ENCODE results near the gene FYB1. TPM values are rescaled to one million over a fixed set of nuclear protein-coding genes. Genes with fewer than 3 reads are reported as not detected.

The FYB1 gene
- total RNA-seq, 1 experiment from 2014 or later = 0.68 TPM

- Histone ChIP-seq H3K9me3 (replicated peaks) (no peaks in the 10 kb centered on the region), H3K27ac (no peak overlapping the region), H3K27me3 (replicated peaks) (no peaks in the 10 kb centered on the region), H3K4me3 (no peak overlapping the region), H3K36me3 (no peaks in the 10 kb centered on the region), H3K4me1 (replicated peaks) (peaks cover 15% of the 10 kb centered on the region)
- no peak for DNase-seq (ENCODE audit: low read depth in 1 of 2, low spot score in 2 of 2)
Measured at GRCh38 chr5:39178861-39179260, 40.5 kb downstream of the FYB1 start.

GRCh38 chr5:39178171-39178570 lies 41.2 kb downstream of the FYB1 start:
- H3K27ac ChIP-seq = no peak overlapping the region
- no peak for DNase-seq (ENCODE audit: low read depth in 1 of 2, low spot score in 2 of 2)

GRCh38 chr5:39177631-39177964 lies 41.8 kb downstream of the FYB1 start:
- H3K36me3 ChIP-seq = no peaks in the 10 kb centered on the region
- no peak overlapping the region for H3K27ac ChIP-seq
- peaks cover 15% of the 10 kb centered on the region for H3K4me1 ChIP-seq (replicated peaks)
- H3K27me3 ChIP-seq (replicated peaks) = no peaks in the 10 kb centered on the region
- DNase-seq (ENCODE audit: low read depth in 1 of 2, low spot score in 2 of 2) = no peak
- no peaks in the 10 kb centered on the region for H3K9me3 ChIP-seq (replicated peaks)
- H3K4me3 ChIP-seq = no peak overlapping the region

More at GRCh38 chr5:39178171-39178570, 41.2 kb downstream of the FYB1 start:
- Histone ChIP-seq H3K27me3 (replicated peaks) (no peaks in the 10 kb centered on the region), H3K9me3 (replicated peaks) (no peaks in the 10 kb centered on the region), H3K4me1 (replicated peaks) (peaks cover 15% of the 10 kb centered on the region), H3K4me3 (no peak overlapping the region), H3K36me3 (no peaks in the 10 kb centered on the region)

GRCh38 chr5:39176759-39177630 lies 42.4 kb downstream of the FYB1 start:
- no peak for DNase-seq (ENCODE audit: low read depth in 1 of 2, low spot score in 2 of 2)
- Histone ChIP-seq H3K4me3 (no peak overlapping the region), H3K9me3 (replicated peaks) (no peaks in the 10 kb centered on the region), H3K27ac (no peak overlapping the region), H3K36me3 (no peaks in the 10 kb centered on the region), H3K27me3 (replicated peaks) (no peaks in the 10 kb centered on the region), H3K4me1 (replicated peaks) (peaks cover 15% of the 10 kb centered on the region)

- H3K27me3 ChIP-seq (replicated peaks) = no peaks in the 10 kb centered on the region
- no peaks in the 10 kb centered on the region for H3K36me3 ChIP-seq
- H3K4me3 ChIP-seq = no peak overlapping the region
- peaks cover 15% of the 10 kb centered on the region for H3K4me1 ChIP-seq (replicated peaks)
- no peak for DNase-seq (ENCODE audit: low read depth in 1 of 2, low spot score in 2 of 2)
- no peak overlapping the region for H3K27ac ChIP-seq
- no peaks in the 10 kb centered on the region for H3K9me3 ChIP-seq (replicated peaks)
Measured at GRCh38 chr5:39175273-39175955, 43.9 kb downstream of the FYB1 start.

GRCh38 chr5:39173069-39173468 lies 46.3 kb downstream of the FYB1 start:
- H3K36me3 ChIP-seq = no peaks in the 10 kb centered on the region
- H3K27me3 ChIP-seq (replicated peaks) = no peaks in the 10 kb centered on the region
- H3K27ac ChIP-seq = no peak overlapping the region
- H3K9me3 ChIP-seq (replicated peaks) = no peaks in the 10 kb centered on the region
- no peak overlapping the region for H3K4me3 ChIP-seq
- peaks cover 12% of the 10 kb centered on the region for H3K4me1 ChIP-seq (replicated peaks)
- no peak for DNase-seq (ENCODE audit: low read depth in 1 of 2, low spot score in 2 of 2)

- Histone ChIP-seq H3K4me3 (no peak overlapping the region), H3K9me3 (replicated peaks) (no peaks in the 10 kb centered on the region), H3K27ac (no peak overlapping the region), H3K36me3 (no peaks in the 10 kb centered on the region), H3K4me1 (replicated peaks) (peaks cover 9% of the 10 kb centered on the region), H3K27me3 (replicated peaks) (no peaks in the 10 kb centered on the region)
- DNase-seq (ENCODE audit: low read depth in 1 of 2, low spot score in 2 of 2) = no peak
Measured at GRCh38 chr5:39172593-39172992, 46.8 kb downstream of the FYB1 start.

- Histone ChIP-seq H3K9me3 (replicated peaks) (no peaks in the 10 kb centered on the region), H3K4me1 (replicated peaks) (peaks cover 13% of the 10 kb centered on the region), H3K4me3 (no peak overlapping the region), H3K27ac (no peak overlapping the region), H3K27me3 (replicated peaks) (no peaks in the 10 kb centered on the region), H3K36me3 (no peaks in the 10 kb centered on the region)
- DNase-seq (ENCODE audit: low read depth in 1 of 2, low spot score in 2 of 2) = no peak
Measured at GRCh38 chr5:39171647-39172046, 47.7 kb downstream of the FYB1 start.

- Histone ChIP-seq H3K27ac (no peak overlapping the region), H3K27me3 (replicated peaks) (no peaks in the 10 kb centered on the region), H3K9me3 (replicated peaks) (no peaks in the 10 kb centered on the region), H3K4me1 (replicated peaks) (peaks cover 21% of the 10 kb centered on the region), H3K36me3 (no peaks in the 10 kb centered on the region), H3K4me3 (no peak overlapping the region)
- DNase-seq (ENCODE audit: low read depth in 1 of 2, low spot score in 2 of 2) = no peak
Measured at GRCh38 chr5:39169081-39169480, 50.3 kb downstream of the FYB1 start.

- no peaks in the 10 kb centered on the region for H3K36me3 ChIP-seq
Measured at GRCh38 chr5:39167972-39168342, 51.4 kb downstream of the FYB1 start.

GRCh38 chr5:39167141-39167971 lies 52.0 kb downstream of the FYB1 start:
- no peaks in the 10 kb centered on the region for H3K36me3 ChIP-seq
- no peaks in the 10 kb centered on the region for H3K27me3 ChIP-seq (replicated peaks)
- no peak overlapping the region for H3K4me3 ChIP-seq
- no peak overlapping the region for H3K27ac ChIP-seq
- no peaks in the 10 kb centered on the region for H3K9me3 ChIP-seq (replicated peaks)
- H3K4me1 ChIP-seq (replicated peaks) = peaks cover 24% of the 10 kb centered on the region
- peak in 1 of 2 experiments; percentile 20 for DNase-seq (ENCODE audit: low read depth in 1 of 2, low spot score in 2 of 2)

More at GRCh38 chr5:39167972-39168342, 51.4 kb downstream of the FYB1 start:
- Histone ChIP-seq H3K27ac (no peak overlapping the region), H3K4me3 (no peak overlapping the region), H3K9me3 (replicated peaks) (no peaks in the 10 kb centered on the region), H3K27me3 (replicated peaks) (no peaks in the 10 kb centered on the region), H3K4me1 (replicated peaks) (peaks cover 24% of the 10 kb centered on the region)
- no peak for DNase-seq (ENCODE audit: low read depth in 1 of 2, low spot score in 2 of 2)

- Histone ChIP-seq H3K36me3 (no peaks in the 10 kb centered on the region), H3K4me1 (replicated peaks) (peaks cover 24% of the 10 kb centered on the region), H3K4me3 (no peak overlapping the region), H3K9me3 (replicated peaks) (no peaks in the 10 kb centered on the region; the same call in 1 of the 2 replicates), H3K27me3 (replicated peaks) (no peaks in the 10 kb centered on the region), H3K27ac (no peak overlapping the region; the same call in 1 of the 2 replicates)
- no peak for DNase-seq (ENCODE audit: low read depth in 1 of 2, low spot score in 2 of 2)
Measured at GRCh38 chr5:39164529-39165402, 54.6 kb downstream of the FYB1 start.

GRCh38 chr5:39164016-39164415 lies 55.3 kb downstream of the FYB1 start:
- H3K9me3 ChIP-seq (replicated peaks) = no peaks in the 10 kb centered on the region; the same call in 1 of the 2 replicates
- no peak overlapping the region for H3K4me3 ChIP-seq

More at GRCh38 chr5:39164016-39164415, 55.3 kb downstream of the FYB1 start:
- Histone ChIP-seq H3K27ac (no peak overlapping the region; the same call in 1 of the 2 replicates), H3K27me3 (replicated peaks) (no peaks in the 10 kb centered on the region), H3K4me1 (replicated peaks) (peaks cover 24% of the 10 kb centered on the region), H3K36me3 (no peaks in the 10 kb centered on the region)
- peak; percentile 40 to 55 for DNase-seq (ENCODE audit: low read depth in 1 of 2, low spot score in 2 of 2)
